ENCODE data around the gene FAM110C. TPM values are rescaled to one million over a fixed set of nuclear protein-coding genes. Genes with fewer than 3 reads are reported as not detected.

The FAM110C gene
- total RNA-seq, 1 donor from 2014 or later: 0.51 TPM

Other genes with a start within 250 kb of the FAM110C start
- gene SH3YL1, start 217.5 kb upstream of the FAM110C start, total RNA-seq: 17.9 and 28.6 TPM in 2 replicates
- 68.1 and 96.8 TPM in 2 replicates for gene ACP1, start 218.4 kb upstream of the FAM110C start, total RNA-seq
- 0.28 TPM in 1 of 2 replicates, not detected in the other for gene ALKAL2, start 241.6 kb upstream of the FAM110C start, total RNA-seq

All from dermis blood vessel endothelial cell (primary cell).